PC-3 (cell line): Measurements from ENCODE around the gene CTNNBIP1. TPM values are rescaled to one million over a fixed set of nuclear protein-coding genes. Genes with fewer than 3 reads are reported as not detected.
A peak's percentile ranks its signal among the peaks of the same experiment; 100 is the strongest.

Source experiments
- ATAC-seq: fragments of 200-7000 bp; cut with Tn5 transposase; 2 replicates; pipeline ENCODE4 v1.9.1; 2020; ENCODE audit warnings: mild to moderate bottlenecking, moderate library complexity
- BruUV-seq: library from RNA; stranded (reverse); fragments of 400-500 nt; replicated peaks from 2 replicates; lab custom pipeline; 2021; lab: Mats Ljungman, UMichigan
- CTCF ChIA-PET: fragments of 300-600 bp; sonication (Branson Sonifier 250); formaldehyde crosslinking; loops from one replicate; lab custom pipeline; 2022; ENCODE audit warnings: antibody characterized with exemption; lab: Charles Lee
- POLR2A ChIA-PET: fragments of 300-600 bp; sonication (Branson Sonifier 250); formaldehyde crosslinking; loops from one replicate; lab custom pipeline; 2022; ENCODE audit warnings: antibody characterized with exemption; ENCODE audit not compliant: unreplicated experiment; lab: Charles Lee
- DNase-seq: peaks from one replicate; pipeline ENCODE4 v3.0.0-alpha.2; 2015
- H2AFZ ChIP-seq: fragments of 300-600 bp; sonication (generic); 2 replicates; pipeline ENCODE4 v1.6.0; 2016; ENCODE audit warnings: antibody characterized with exemption, low read length
- H3F3A ChIP-seq: fragments of 300-600 bp; sonication (generic); one replicate; pipeline ENCODE4 v1.6.0; 2017; ENCODE audit warnings: antibody characterized with exemption, low read length, control low read depth, mild to moderate bottlenecking; ENCODE audit not compliant: unreplicated experiment
- H3K27ac ChIP-seq: fragments of 300-600 bp; sonication (generic); 2 replicates; pipeline ENCODE4 v1.5.1; 2016; ENCODE audit warnings: mild to moderate bottlenecking, low read length
- H3K27me3 ChIP-seq: fragments of 300-600 bp; sonication (generic); 2 replicates; pipeline ENCODE4 v1.6.1; 2016; ENCODE audit warnings: low read length, mixed read lengths
- H3K36me3 ChIP-seq: fragments of 300-600 bp; sonication (generic); 2 replicates; pipeline ENCODE4 v1.6.1; 2016; ENCODE audit warnings: low read depth, mixed run types, low read length, mixed read lengths
- H3K4me1 ChIP-seq: fragments of 300-600 bp; sonication (generic); 2 replicates; pipeline ENCODE4 v1.5.1; 2016; ENCODE audit warnings: low read length; ENCODE audit not compliant: insufficient read depth
- H3K4me2 ChIP-seq: fragments of 300-600 bp; sonication (generic); 2 replicates; pipeline ENCODE4 v1.6.0; 2016; ENCODE audit warnings: low read length
- H3K4me3 ChIP-seq: fragments of 300-600 bp; sonication (generic); 2 replicates; pipeline ENCODE4 v1.5.1; 2016; ENCODE audit warnings: mild to moderate bottlenecking, low read length, mixed read lengths
- H3K79me2 ChIP-seq: fragments of 300-600 bp; sonication (generic); 2 replicates; pipeline ENCODE4 v1.6.1; 2017; ENCODE audit warnings: low read length, mixed read lengths
- H3K9ac ChIP-seq: fragments of 300-600 bp; sonication (generic); 2 replicates; pipeline ENCODE4 v1.6.0; 2016; ENCODE audit warnings: mild to moderate bottlenecking, low read length
- H3K9me2 ChIP-seq: fragments of 300-600 bp; sonication (generic); replicated peaks from 2 replicates; pipeline ENCODE4 v1.6.1; 2016; ENCODE audit warnings: mixed run types, low read length, mixed read lengths
- H3K9me3 ChIP-seq: fragments of 300-600 bp; sonication (generic); 2 replicates; pipeline ENCODE4 v1.6.1; 2016; ENCODE audit warnings: low read length, mixed read lengths
- H4K20me1 ChIP-seq: fragments of 300-600 bp; sonication (generic); 2 replicates; pipeline ENCODE4 v1.6.1; 2016; ENCODE audit warnings: low read length, mixed read lengths
- CTCF ChIP-seq: fragments of 300-600 bp; sonication (generic); conservative IDR thresholded peaks from 2 replicates; pipeline ENCODE4 v1.5.1; 2017; ENCODE audit warnings: antibody characterized with exemption, low read depth, mild to moderate bottlenecking, low read length
- EZH2 ChIP-seq: fragments of 300-600 bp; sonication (generic); IDR thresholded peaks from one replicate; pipeline ENCODE4 v1.6.1; 2017; ENCODE audit warnings: antibody characterized with exemption, mild to moderate bottlenecking, low read length; ENCODE audit not compliant: unreplicated experiment
- EZH2phosphoT487 ChIP-seq: fragments of 300-600 bp; sonication (generic); IDR thresholded peaks from 2 replicates; pipeline ENCODE4 v1.6.1; 2018; ENCODE audit warnings: mild to moderate bottlenecking, antibody characterized with exemption, low read length, borderline replicate concordance
- intact Hi-C: fragments of 100-400 bp; cut with micrococcal nuclease; formaldehyde crosslinking; loops from 2 replicates; pipeline ENCODE4 v1.9.0; 2023
- total RNA-seq: library from RNA; depleted of rRNA; stranded (reverse); fragments of >200 nt; gene quantifications from 2 replicates; pipeline ENCODE4 v1.2.3, GENCODE V29; 2014

Gene CTNNBIP1
- total RNA-seq, 1 experiment from 2014 or later, result 78.1 TPM

- no peaks in the 10 kb centered on the region for H4K20me1 ChIP-seq
- peaks cover 30% of the 10 kb centered on the region for H3K4me1 ChIP-seq
- intact Hi-C loops, result loop anchor here (1.0 to 5.0 kb wide), 3 partner anchors 39 to 157 kb away; partner anchors contain the start of gene UBE4B
- ATAC-seq (peak; percentile 49), DNase-seq (peak; percentile 81)
- H3K36me3 ChIP-seq, result no peaks in the 10 kb centered on the region
- no peaks in the 10 kb centered on the region for H3K9me2 ChIP-seq
- H3K4me3 ChIP-seq, result no peak overlapping the region
- no peak overlapping the region for H3K9ac ChIP-seq
- no peak overlapping the region for H3K27ac ChIP-seq
- no peaks in the 10 kb centered on the region for H3K27me3 ChIP-seq
- no peaks in the 10 kb centered on the region for H3F3A ChIP-seq
- no peaks in the 10 kb centered on the region for H3K79me2 ChIP-seq
- no TSS peak for BruUV-seq
- ChIA-PET POLR2A (no interaction called here), CTCF (interaction anchor here (0.5 to 1.0 kb wide), 4 partner anchors 38 to 88 kb away, joined by 3 to 9 read pairs (median 5); partner anchors contain the start of genes LZIC and NMNAT1)
- H3K9me3 ChIP-seq, result no peaks in the 10 kb centered on the region
- H2AFZ ChIP-seq, result no peak overlapping the region
- no peak overlapping the region for H3K4me2 ChIP-seq
- TF ChIP-seq EZH2, result no peak
- peak; percentile 95 for TF ChIP-seq CTCF
These were observed 35.0 kb downstream of the CTNNBIP1 start for GRCh38 chr1:9874959-9875635.

DNA sequence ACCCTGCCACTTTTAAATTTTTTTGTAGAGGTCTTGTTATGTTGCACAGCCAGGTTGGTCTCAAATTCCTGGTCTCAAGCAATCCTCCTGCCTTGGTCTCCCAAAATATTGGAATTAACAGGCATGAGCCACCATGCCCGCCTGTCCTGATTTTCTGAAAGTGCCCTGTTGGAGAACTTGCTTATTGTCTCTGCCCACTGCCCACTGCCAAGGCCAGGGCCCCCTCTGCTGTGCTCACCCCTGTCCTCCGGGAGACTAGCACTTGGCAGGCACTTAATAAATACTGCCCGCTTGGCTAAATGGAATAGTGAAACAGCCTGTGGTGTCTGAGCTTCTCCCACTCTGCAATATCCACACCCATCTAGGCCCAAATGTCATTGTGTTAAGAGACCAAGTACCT, 35.7 kb downstream of the CTNNBIP1 start:
- H3K79me2 ChIP-seq, result no peaks in the 10 kb centered on the region
- peaks cover 30% of the 10 kb centered on the region for H3K4me1 ChIP-seq
- no peaks in the 10 kb centered on the region for H3K27me3 ChIP-seq
- no peak for ATAC-seq
- no peak for DNase-seq
- no peaks in the 10 kb centered on the region for H3K9me3 ChIP-seq
- ChIA-PET POLR2A (no interaction called here), CTCF (interaction anchor here (0.5 to 0.9 kb wide), 3 partner anchors 30 to 87 kb away, joined by 3 to 6 read pairs (median 4); partner anchors contain the start of genes LZIC and NMNAT1)
- intact Hi-C loops, result loop anchor here (5.0 kb wide), 1 partner anchor 158 kb away; the partner anchor contains the start of gene UBE4B
- no peak overlapping the region for H3K4me3 ChIP-seq
- H3K9ac ChIP-seq, result no peak overlapping the region
- TF ChIP-seq CTCF, result no peak
- TF ChIP-seq EZH2, result no peak
- TF ChIP-seq EZH2phosphoT487, result no peak
- H3K27ac ChIP-seq, result no peak overlapping the region
- H2AFZ ChIP-seq, result no peak overlapping the region
- no peaks in the 10 kb centered on the region for H4K20me1 ChIP-seq
- no TSS peak for BruUV-seq
- no peaks in the 10 kb centered on the region for H3F3A ChIP-seq
- no peak overlapping the region for H3K4me2 ChIP-seq
- no peaks in the 10 kb centered on the region; the same call in 1 of the 2 replicates for H3K36me3 ChIP-seq
- H3K9me2 ChIP-seq, result no peaks in the 10 kb centered on the region

- no TSS peak for BruUV-seq
- Histone ChIP-seq H3K4me2 (no peak overlapping the region), H3K4me1 (peaks cover 30% of the 10 kb centered on the region), H2AFZ (no peak overlapping the region), H3K79me2 (no peaks in the 10 kb centered on the region), H3K9me3 (no peaks in the 10 kb centered on the region), H3K4me3 (no peak overlapping the region), H3K9me2 (no peaks in the 10 kb centered on the region), H3K27ac (no peak overlapping the region), H3K9ac (no peak overlapping the region), H3K27me3 (no peaks in the 10 kb centered on the region), H4K20me1 (no peaks in the 10 kb centered on the region), H3F3A (no peaks in the 10 kb centered on the region), H3K36me3 (no peaks in the 10 kb centered on the region; the same call in 1 of the 2 replicates)
- DNase-seq, result no peak
- POLR2A ChIA-PET, result no interaction called here
- intact Hi-C loops, result loop anchor here (5.0 kb wide), 1 partner anchor 158 kb away; the partner anchor contains the start of gene UBE4B
- no peak for TF ChIP-seq CTCF
- TF ChIP-seq EZH2phosphoT487, result no peak
- no peak for TF ChIP-seq EZH2
- CTCF ChIA-PET, result interaction anchor here (0.5 to 1.5 kb wide), 3 partner anchors 31 to 69 kb away, joined by 3 to 11 read pairs (median 4); partner anchors contain the start of genes LZIC and NMNAT1
- no peak for ATAC-seq
These were observed 36.1 kb downstream of the CTNNBIP1 start for GRCh38 chr1:9873992-9874391.
